SU-DHL-6 (cell line): ENCODE measurements around the gene AGAP1.

Experiments used
- H2AFZ ChIP-seq: fragments of 200-600 bp; sonication (generic); 2 replicates; pipeline ENCODE4 v1.6.1; 2014; ENCODE audit warnings: low read depth, mild to moderate bottlenecking, moderate library complexity, mixed read lengths, antibody characterized with exemption, low read length; ENCODE audit not compliant: severe bottlenecking
- H3F3A ChIP-seq: fragments of 200-600 bp; shearing (Covaris generic); 2 replicates; pipeline ENCODE4 v1.6.0; 2016; ENCODE audit warnings: antibody characterized with exemption, mild to moderate bottlenecking; ENCODE audit not compliant: insufficient read depth
- H3K27ac ChIP-seq: fragments of 200-600 bp; sonication (generic); 2 replicates; pipeline ENCODE4 v1.5.1; 2016; ENCODE audit warnings: low read depth, mild to moderate bottlenecking, low read length, moderate library complexity, mixed read lengths
- H3K27me3 ChIP-seq: fragments of 200-600 bp; sonication (generic), shearing (Covaris generic); 2 replicates; pipeline ENCODE4 v1.6.0; 2014; ENCODE audit warnings: mild to moderate bottlenecking, low read length
- H3K36me3 ChIP-seq: fragments of 200-600 bp; sonication (generic); 2 replicates; pipeline ENCODE4 v1.6.1; 2014; ENCODE audit warnings: mild to moderate bottlenecking, low read length, mixed read lengths
- H3K4me2 ChIP-seq: fragments of 300-600, 200-600 bp; shearing (Covaris generic), sonication (generic); 2 replicates; pipeline ENCODE4 v1.6.0; 2014; ENCODE audit warnings: low read length, low read depth, mild to moderate bottlenecking; ENCODE audit not compliant: poor library complexity, severe bottlenecking
- H3K4me3 ChIP-seq: fragments of 200-600 bp; sonication (generic); 2 replicates; pipeline ENCODE4 v1.5.1; 2014; ENCODE audit warnings: antibody characterized with exemption, low read length, mild to moderate bottlenecking, mixed read lengths; ENCODE audit not compliant: insufficient read depth, poor library complexity, severe bottlenecking
- H3K79me2 ChIP-seq: fragments of 200-600 bp; sonication (generic); 2 replicates; pipeline ENCODE4 v1.6.1; 2014; ENCODE audit warnings: mild to moderate bottlenecking, low read length, moderate library complexity; ENCODE audit not compliant: insufficient read depth
- H3K9ac ChIP-seq: fragments of 200-600 bp; sonication (generic); 2 replicates; pipeline ENCODE4 v1.7.0; 2014; ENCODE audit warnings: mild to moderate bottlenecking, low read length
- H3K9me2 ChIP-seq: fragments of 200-600 bp; sonication (generic); replicated peaks from 2 replicates; pipeline ENCODE4 v1.6.1; 2014; ENCODE audit warnings: low read length; ENCODE audit not compliant: insufficient read depth
- H3K9me3 ChIP-seq: fragments of 200-600 bp; sonication (generic); 2 replicates; pipeline ENCODE4 v1.6.1; 2014; ENCODE audit warnings: low read length, mixed read lengths; ENCODE audit not compliant: insufficient read depth
- H4K20me1 ChIP-seq: fragments of 200-600 bp; sonication (generic); 2 replicates; pipeline ENCODE4 v1.6.1; 2014; ENCODE audit warnings: low read depth, mild to moderate bottlenecking, antibody characterized with exemption, low read length, moderate library complexity, mixed read lengths
- CTCF ChIP-seq: fragments of 200-600 bp; sonication (generic); IDR thresholded peaks from one replicate; pipeline ENCODE4 v1.5.1; 2017; ENCODE audit warnings: antibody characterized with exemption, mild to moderate bottlenecking, low read length, moderate library complexity; ENCODE audit not compliant: insufficient read depth, poor library complexity, severe bottlenecking
- EZH2phosphoT487 ChIP-seq: fragments of 200-600 bp; sonication (generic), shearing (Covaris generic); conservative IDR thresholded peaks from 2 replicates; pipeline ENCODE4 v1.6.1; 2018; ENCODE audit warnings: mild to moderate bottlenecking, antibody characterized with exemption, low read length, moderate library complexity, mixed read lengths

The AGAP1 gene

GRCh38 chr2:236085647-236086046 is 591.8 kb downstream of the AGAP1 start:
- no peaks in the 10 kb centered on the region for H4K20me1 ChIP-seq
- no peaks in the 10 kb centered on the region for H3K36me3 ChIP-seq
- no peaks in the 10 kb centered on the region for H3F3A ChIP-seq
- H3K79me2 ChIP-seq: no peaks in the 10 kb centered on the region
- H3K4me3 ChIP-seq: no peak overlapping the region
- no peak overlapping the region for H3K27ac ChIP-seq
- H3K9me2 ChIP-seq: no peaks in the 10 kb centered on the region
- H3K9ac ChIP-seq: no peak overlapping the region
- TF ChIP-seq CTCF (no peak), EZH2phosphoT487 (no peak)
- H3K27me3 ChIP-seq: no peaks in the 10 kb centered on the region
- H2AFZ ChIP-seq: no peak overlapping the region
- no peaks in the 10 kb centered on the region for H3K9me3 ChIP-seq
- H3K4me2 ChIP-seq: no peak overlapping the region

GRCh38 chr2:236086403-236086970 is 592.6 kb downstream of the AGAP1 start:
- Histone ChIP-seq H3F3A (no peaks in the 10 kb centered on the region), H3K4me3 (no peak overlapping the region), H2AFZ (no peak overlapping the region), H3K9me2 (no peaks in the 10 kb centered on the region), H4K20me1 (no peaks in the 10 kb centered on the region), H3K36me3 (no peaks in the 10 kb centered on the region), H3K4me2 (no peak overlapping the region), H3K27me3 (no peaks in the 10 kb centered on the region), H3K79me2 (no peaks in the 10 kb centered on the region), H3K27ac (no peak overlapping the region), H3K9me3 (no peaks in the 10 kb centered on the region), H3K9ac (no peak overlapping the region)
- TF ChIP-seq CTCF: no peak
- no peak for TF ChIP-seq EZH2phosphoT487

- H3K4me3 ChIP-seq: no peak overlapping the region
- H4K20me1 ChIP-seq: no peaks in the 10 kb centered on the region
- TF ChIP-seq CTCF: no peak
- TF ChIP-seq EZH2phosphoT487: no peak
- H3K4me2 ChIP-seq: no peak overlapping the region
- no peaks in the 10 kb centered on the region for H3K27me3 ChIP-seq
- no peaks in the 10 kb centered on the region for H3K79me2 ChIP-seq
- H3K9me3 ChIP-seq: no peaks in the 10 kb centered on the region
- H3K9ac ChIP-seq: no peak overlapping the region
- no peak overlapping the region for H3K27ac ChIP-seq
- H3F3A ChIP-seq: no peaks in the 10 kb centered on the region
- no peaks in the 10 kb centered on the region for H3K9me2 ChIP-seq
- no peak overlapping the region for H2AFZ ChIP-seq
- no peaks in the 10 kb centered on the region for H3K36me3 ChIP-seq
These were observed 593.2 kb downstream of the AGAP1 start for GRCh38 chr2:236086971-236087465.
